WTC11 (cell line): ENCODE data around the gene LRRC14B. TPM values are rescaled to one million over a fixed set of nuclear protein-coding genes. Genes with fewer than 3 reads are reported as not detected.

Source experiments
- ATAC-seq: fragments of 200-7000 bp; cut with Tn5 transposase; 2 replicates; pipeline ENCODE4 v1.10.0; 2021; ENCODE audit warnings: mild to moderate bottlenecking, moderate library complexity
- CTCF ChIA-PET: fragments of 300-600 bp; sonication (Branson Sonifier 250); formaldehyde crosslinking; loops from one replicate; lab custom pipeline; 2021; ENCODE audit warnings: antibody characterized with exemption; lab: Charles Lee
- POLR2A ChIA-PET: fragments of 350-600 bp; sonication (Branson Sonifier 250); formaldehyde crosslinking; loops from one replicate; lab custom pipeline; 2021; ENCODE audit warnings: antibody characterized with exemption; lab: Charles Lee
- DNase-seq: peaks from one replicate; pipeline ENCODE4 v3.0.0; 2021; ENCODE audit warnings: low spot score
- H3K27ac Mint-ChIP-seq: 2 replicates; pipeline ENCODE4 v1.8.0; 2021; ENCODE audit warnings: mixed read lengths
- H3K27me3 Mint-ChIP-seq: 2 replicates; pipeline ENCODE4 v1.8.0; 2021; ENCODE audit warnings: low read depth, mild to moderate bottlenecking, moderate library complexity, mixed read lengths
- H3K36me3 Mint-ChIP-seq: 2 replicates; pipeline ENCODE4 v1.8.0; 2021; ENCODE audit warnings: mixed read lengths
- H3K4me1 Mint-ChIP-seq: 2 replicates; pipeline ENCODE4 v1.8.0; 2022; ENCODE audit warnings: mixed read lengths
- H3K4me3 Mint-ChIP-seq: 2 replicates; pipeline ENCODE4 v1.8.0; 2021; ENCODE audit warnings: mild to moderate bottlenecking, moderate library complexity, mixed read lengths
- H3K9me3 Mint-ChIP-seq: 2 replicates; pipeline ENCODE4 v1.8.0; 2021; ENCODE audit warnings: mixed read lengths
- ATF2 ChIP-seq: sonication (generic); formaldehyde crosslinking; IDR thresholded peaks from 2 replicates; pipeline ENCODE4 v1.8.1; 2022; ENCODE audit warnings: low read depth, missing genetic modification reagents, borderline replicate concordance
- CBFB ChIP-seq: sonication (generic); formaldehyde crosslinking; IDR thresholded peaks from 2 replicates; pipeline ENCODE4 v1.8.1; 2022; ENCODE audit warnings: mild to moderate bottlenecking, low read depth, missing genetic modification reagents
- ELF4 ChIP-seq: sonication (generic); formaldehyde crosslinking; IDR thresholded peaks from 2 replicates; pipeline ENCODE4 v1.8.1; 2022; ENCODE audit warnings: low read depth, mild to moderate bottlenecking, moderate library complexity, missing genetic modification reagents
- FOXK1 ChIP-seq: sonication (generic); formaldehyde crosslinking; IDR thresholded peaks from 2 replicates; pipeline ENCODE4 v1.8.0; 2022; ENCODE audit warnings: mild to moderate bottlenecking, moderate library complexity, missing genetic modification reagents
- FOXP1 ChIP-seq: sonication (generic); formaldehyde crosslinking; IDR thresholded peaks from 2 replicates; pipeline ENCODE4 v1.8.0; 2022; ENCODE audit warnings: missing genetic modification reagents, mild to moderate bottlenecking, moderate library complexity, borderline replicate concordance
- GABPB1 ChIP-seq: sonication (generic); formaldehyde crosslinking; IDR thresholded peaks from 2 replicates; pipeline ENCODE4 v1.8.1; 2023; ENCODE audit warnings: mild to moderate bottlenecking, missing genetic modification reagents
- GTF2I ChIP-seq: fragments of 250-450 bp; sonication (Bioruptor Pico); conservative IDR thresholded peaks from 2 replicates; pipeline ENCODE4 v1.4.0; 2021; ENCODE audit warnings: mild to moderate bottlenecking
- MAX ChIP-seq: sonication (generic); formaldehyde crosslinking; IDR thresholded peaks from 2 replicates; pipeline ENCODE4 v1.8.0; 2022; ENCODE audit warnings: mild to moderate bottlenecking, missing genetic modification reagents
- NR3C1 ChIP-seq: sonication (generic); formaldehyde crosslinking; conservative IDR thresholded peaks from 2 replicates; pipeline ENCODE4 v1.8.1; 2023; ENCODE audit warnings: low read depth, mild to moderate bottlenecking, missing genetic modification reagents
- SP1 ChIP-seq: sonication (generic); formaldehyde crosslinking; conservative IDR thresholded peaks from 2 replicates; pipeline ENCODE4 v1.8.1; 2022; ENCODE audit warnings: missing genetic modification reagents
- USF2 ChIP-seq: sonication (generic); formaldehyde crosslinking; IDR thresholded peaks from 2 replicates; pipeline ENCODE4 v1.8.1; 2023; ENCODE audit warnings: mild to moderate bottlenecking, missing genetic modification reagents, moderate library complexity
- ZBTB21 ChIP-seq: sonication (generic); formaldehyde crosslinking; IDR thresholded peaks from 2 replicates; pipeline ENCODE4 v1.8.1; 2023; ENCODE audit warnings: mild to moderate bottlenecking, missing genetic modification reagents, borderline replicate concordance
- ZNF416 ChIP-seq: fragments of 250-450 bp; sonication (Bioruptor Pico); IDR thresholded peaks from 2 replicates; pipeline ENCODE4 v1.9.0; 2021; ENCODE audit warnings: mild to moderate bottlenecking, inconsistent platforms
- ZSCAN18 ChIP-seq: fragments of 250-450 bp; sonication (Bioruptor Pico); IDR thresholded peaks from 2 replicates; pipeline ENCODE4 v2.1.2; 2022; ENCODE audit warnings: mild to moderate bottlenecking, moderate library complexity
- total RNA-seq: library from RNA; stranded (reverse); gene quantifications from 3 replicates; pipeline ENCODE4 v1.2.3, GENCODE V29; 2021
- TF ChIP-seq, protein P1 (sequence below): sonication (generic); formaldehyde crosslinking; IDR thresholded peaks from 2 replicates; pipeline ENCODE4 v1.8.0; 2023; ENCODE audit warnings: missing genetic modification reagents
- TF ChIP-seq, protein P2 (sequence below): sonication (generic); formaldehyde crosslinking; IDR thresholded peaks from 2 replicates; pipeline ENCODE4 v1.8.0; 2022; ENCODE audit warnings: mild to moderate bottlenecking, missing genetic modification reagents
- TF ChIP-seq, protein P3 (sequence below): sonication (generic); formaldehyde crosslinking; IDR thresholded peaks from 2 replicates; pipeline ENCODE4 v1.8.1; 2023; ENCODE audit warnings: mild to moderate bottlenecking, moderate library complexity, missing genetic modification reagents
- TF ChIP-seq, protein P4 (sequence below): fragments of 250-450 bp; sonication (Bioruptor Pico); IDR thresholded peaks from 2 replicates; pipeline ENCODE4 v1.9.0; 2021; ENCODE audit warnings: moderate library complexity, mild to moderate bottlenecking, inconsistent platforms, borderline replicate concordance
- TF ChIP-seq, protein P5 (sequence below): fragments of 250-450 bp; sonication (Bioruptor Pico); conservative IDR thresholded peaks from 2 replicates; pipeline ENCODE4 v1.9.0; 2021; ENCODE audit warnings: mild to moderate bottlenecking

The LRRC14B gene
- total RNA-seq, 1 experiment from 2014 or later, result not detected

- TF ChIP-seq ATF2, result no peak
- TF ChIP-seq, protein P1, sequence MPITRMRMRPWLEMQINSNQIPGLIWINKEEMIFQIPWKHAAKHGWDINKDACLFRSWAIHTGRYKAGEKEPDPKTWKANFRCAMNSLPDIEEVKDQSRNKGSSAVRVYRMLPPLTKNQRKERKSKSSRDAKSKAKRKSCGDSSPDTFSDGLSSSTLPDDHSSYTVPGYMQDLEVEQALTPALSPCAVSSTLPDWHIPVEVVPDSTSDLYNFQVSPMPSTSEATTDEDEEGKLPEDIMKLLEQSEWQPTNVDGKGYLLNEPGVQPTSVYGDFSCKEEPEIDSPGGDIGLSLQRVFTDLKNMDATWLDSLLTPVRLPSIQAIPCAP, result no peak
Observed at GRCh38 chr5:187617-188451, 3.5 kb upstream of the LRRC14B start (continued).

- peaks cover 8% of the 10 kb centered on the region for H3K4me1 Mint-ChIP-seq
- no peaks in the 10 kb centered on the region for H3K36me3 Mint-ChIP-seq
- POLR2A ChIA-PET, result interaction anchor here (0.9 kb wide), 1 partner anchor 30 kb away, joined by 5 read pairs; the partner anchor contains the start of genes CCDC127 and SDHA
- H3K27me3 Mint-ChIP-seq, result no peaks in the 10 kb centered on the region; the same call in 1 of the 2 replicates
- H3K9me3 Mint-ChIP-seq, result no peaks in the 10 kb centered on the region
- H3K27ac Mint-ChIP-seq, result no peak overlapping the region
- H3K4me3 Mint-ChIP-seq, result no peak overlapping the region
- CTCF ChIA-PET, result interaction anchor here (0.5 to 2.2 kb wide), 41 partner anchors 9 to 335 kb away, joined by 3 to 47 read pairs (median 4); partner anchors contain the start of genes CCDC127, PDCD6, PLEKHG4B and SDHA
- DNase-seq (peak; percentile 94), ATAC-seq (peak; percentile 91)
- TF ChIP-seq GTF2I (CRISPR knock-in tag) (no peak), ZNF416 (CRISPR knock-in tag) (no peak), NR3C1 (CRISPR knock-in tag) (no peak), ELF4 (no peak), ZBTB21 (CRISPR knock-in tag) (peak; percentile 35; the same call in 1 of the 2 replicates), GABPB1 (CRISPR knock-in tag) (no peak), FOXP1 (CRISPR knock-in tag) (peak; percentile 49; the same call in 1 of the 2 replicates), ZSCAN18 (CRISPR knock-in tag) (no peak), SP1 (CRISPR knock-in tag) (peak; percentile 74), USF2 (peak; percentile 24; the same call in 1 of the 2 replicates), CBFB (CRISPR knock-in tag) (no peak), MAX (CRISPR knock-in tag) (0 out of 2 replicates have a peak, but pooled peaks have one; percentile 45), FOXK1 (peak; percentile 59; the same call in 1 of the 2 replicates)
- TF ChIP-seq, protein P2, sequence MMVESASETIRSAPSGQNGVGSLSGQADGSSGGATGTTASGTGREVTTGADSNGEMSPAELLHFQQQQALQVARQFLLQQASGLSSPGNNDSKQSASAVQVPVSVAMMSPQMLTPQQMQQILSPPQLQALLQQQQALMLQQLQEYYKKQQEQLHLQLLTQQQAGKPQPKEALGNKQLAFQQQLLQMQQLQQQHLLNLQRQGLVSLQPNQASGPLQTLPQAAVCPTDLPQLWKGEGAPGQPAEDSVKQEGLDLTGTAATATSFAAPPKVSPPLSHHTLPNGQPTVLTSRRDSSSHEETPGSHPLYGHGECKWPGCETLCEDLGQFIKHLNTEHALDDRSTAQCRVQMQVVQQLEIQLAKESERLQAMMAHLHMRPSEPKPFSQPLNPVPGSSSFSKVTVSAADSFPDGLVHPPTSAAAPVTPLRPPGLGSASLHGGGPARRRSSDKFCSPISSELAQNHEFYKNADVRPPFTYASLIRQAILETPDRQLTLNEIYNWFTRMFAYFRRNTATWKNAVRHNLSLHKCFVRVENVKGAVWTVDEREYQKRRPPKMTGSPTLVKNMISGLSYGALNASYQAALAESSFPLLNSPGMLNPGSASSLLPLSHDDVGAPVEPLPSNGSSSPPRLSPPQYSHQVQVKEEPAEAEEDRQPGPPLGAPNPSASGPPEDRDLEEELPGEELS (CRISPR knock-in tag), result no peak
- TF ChIP-seq, protein P3, sequence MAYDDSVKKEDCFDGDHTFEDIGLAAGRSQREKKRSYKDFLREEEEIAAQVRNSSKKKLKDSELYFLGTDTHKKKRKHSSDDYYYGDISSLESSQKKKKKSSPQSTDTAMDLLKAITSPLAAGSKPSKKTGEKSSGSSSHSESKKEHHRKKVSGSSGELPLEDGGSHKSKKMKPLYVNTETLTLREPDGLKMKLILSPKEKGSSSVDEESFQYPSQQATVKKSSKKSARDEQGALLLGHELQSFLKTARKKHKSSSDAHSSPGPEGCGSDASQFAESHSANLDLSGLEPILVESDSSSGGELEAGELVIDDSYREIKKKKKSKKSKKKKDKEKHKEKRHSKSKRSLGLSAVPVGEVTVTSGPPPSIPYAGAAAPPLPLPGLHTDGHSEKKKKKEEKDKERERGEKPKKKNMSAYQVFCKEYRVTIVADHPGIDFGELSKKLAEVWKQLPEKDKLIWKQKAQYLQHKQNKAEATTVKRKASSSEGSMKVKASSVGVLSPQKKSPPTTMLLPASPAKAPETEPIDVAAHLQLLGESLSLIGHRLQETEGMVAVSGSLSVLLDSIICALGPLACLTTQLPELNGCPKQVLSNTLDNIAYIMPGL (CRISPR knock-in tag), result 0 out of 2 replicates have a peak, but pooled peaks have one; percentile 50
- TF ChIP-seq, protein P4, sequence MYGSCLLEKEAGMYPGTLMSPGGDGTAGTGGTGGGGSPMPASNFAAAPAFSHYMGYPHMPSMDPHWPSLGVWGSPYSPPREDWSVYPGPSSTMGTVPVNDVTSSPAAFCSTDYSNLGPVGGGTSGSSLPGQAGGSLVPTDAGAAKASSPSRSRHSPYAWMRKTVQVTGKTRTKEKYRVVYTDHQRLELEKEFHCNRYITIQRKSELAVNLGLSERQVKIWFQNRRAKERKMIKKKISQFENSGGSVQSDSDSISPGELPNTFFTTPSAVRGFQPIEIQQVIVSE, result no peak
- TF ChIP-seq, protein P5, sequence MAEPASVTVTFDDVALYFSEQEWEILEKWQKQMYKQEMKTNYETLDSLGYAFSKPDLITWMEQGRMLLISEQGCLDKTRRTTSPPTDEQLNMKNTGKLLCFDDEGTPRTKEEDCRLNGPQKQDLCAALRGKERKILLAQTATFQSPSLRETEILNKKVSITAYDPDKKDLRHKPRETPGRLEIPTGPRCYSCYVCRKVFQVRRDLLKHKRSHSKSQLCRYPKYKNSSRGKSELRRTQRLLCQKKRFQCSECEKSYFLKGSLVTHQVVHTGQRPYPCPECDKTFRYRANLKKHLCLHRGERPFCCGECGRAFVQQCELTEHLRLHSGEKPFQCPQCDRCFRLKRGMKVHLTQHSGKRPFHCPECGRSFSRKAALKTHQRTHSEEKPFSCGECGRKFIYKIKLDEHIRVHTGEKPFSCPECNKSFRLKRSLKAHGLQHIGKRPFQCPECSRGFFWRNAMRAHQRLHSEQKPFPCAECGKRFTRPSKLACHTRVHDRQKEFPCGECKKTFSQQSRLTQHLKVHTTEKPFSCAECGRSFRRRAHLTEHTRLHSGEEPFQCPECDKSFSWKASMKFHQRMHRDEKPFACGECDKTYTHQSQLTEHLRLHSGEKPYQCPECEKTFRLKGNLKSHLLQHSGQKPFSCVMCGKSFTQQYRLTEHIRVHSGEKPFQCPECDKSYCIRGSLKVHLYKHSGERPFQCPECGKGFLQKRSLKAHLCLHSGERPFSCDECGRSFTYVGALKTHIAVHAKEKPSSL (CRISPR knock-in tag), result no peak
Observed at GRCh38 chr5:188488-189481, 2.5 kb upstream of the LRRC14B start.
